ENCODE data around the gene COIL.

COIL gene

GRCh38 chr17:56937687-56938086 lies 23.2 kb downstream of the COIL start:
- DNase-seq, result no peak
- Histone ChIP-seq H3K79me2 (ENCODE audit: insufficient read depth, low read length) (no peaks in the 10 kb centered on the region), H3K9ac (ENCODE audit: low read depth, low read length) (no peak overlapping the region), H4K20me1 (ENCODE audit: insufficient read depth, low read length) (no peaks in the 10 kb centered on the region), H3K4me2 (ENCODE audit: insufficient read depth, low read length) (no peak overlapping the region), H3K36me3 (ENCODE audit: insufficient read depth, low read length) (peaks cover 88% of the 10 kb centered on the region), H3K9me3 (ENCODE audit: insufficient read depth, low read length, severe bottlenecking) (peaks cover under 1% of the 10 kb centered on the region), H3K4me1 (ENCODE audit: insufficient read depth, low read length) (no peaks in the 10 kb centered on the region), H3K27me3 (ENCODE audit: insufficient read depth, low read length, poor library complexity) (no peaks in the 10 kb centered on the region), H3K4me3 (ENCODE audit: low read depth in 1 of 2, low read length in 2 of 2) (no peak overlapping the region), H2AFZ (ENCODE audit: low read depth, low read length) (no peak overlapping the region), H3K27ac (ENCODE audit: low read length) (no peak overlapping the region)
- TF ChIP-seq EZH2 (IDR thresholded peaks at IDR 0.05; ENCODE audit: borderline replicate concordance, low read depth, low read length, severe bottlenecking) (no peak), CTCF (IDR thresholded peaks at IDR 0.05; ENCODE audit: borderline replicate concordance, extremely low read depth, low read length, poor library complexity, severe bottlenecking) (no peak)
- ATAC-seq (ENCODE audit: insufficient read depth, low read depth), result no peak

- Histone ChIP-seq H3K4me1 (ENCODE audit: insufficient read depth, low read length) (no peaks in the 10 kb centered on the region), H3K36me3 (ENCODE audit: insufficient read depth, low read length) (peaks cover 80% of the 10 kb centered on the region), H4K20me1 (ENCODE audit: insufficient read depth, low read length) (no peaks in the 10 kb centered on the region), H3K4me2 (ENCODE audit: insufficient read depth, low read length) (no peak overlapping the region), H2AFZ (ENCODE audit: low read depth, low read length) (no peak overlapping the region), H3K4me3 (ENCODE audit: low read depth in 1 of 2, low read length in 2 of 2) (no peak overlapping the region), H3K79me2 (ENCODE audit: insufficient read depth, low read length) (no peaks in the 10 kb centered on the region), H3K9ac (ENCODE audit: low read depth, low read length) (no peak overlapping the region), H3K27me3 (ENCODE audit: insufficient read depth, low read length, poor library complexity) (no peaks in the 10 kb centered on the region), H3K9me3 (ENCODE audit: insufficient read depth, low read length, severe bottlenecking) (peaks cover 5% of the 10 kb centered on the region), H3K27ac (ENCODE audit: low read length) (no peak overlapping the region)
- no peak for TF ChIP-seq CTCF (IDR thresholded peaks at IDR 0.05; ENCODE audit: borderline replicate concordance, extremely low read depth, low read length, poor library complexity, severe bottlenecking)
- TF ChIP-seq EZH2 (IDR thresholded peaks at IDR 0.05; ENCODE audit: borderline replicate concordance, low read depth, low read length, severe bottlenecking), result no peak
- no peak for DNase-seq
- no peak for ATAC-seq (ENCODE audit: insufficient read depth, low read depth)
Measured at GRCh38 chr17:56936697-56937322, 24.0 kb downstream of the COIL start.

- no peaks in the 10 kb centered on the region for H3K4me1 ChIP-seq (ENCODE audit: insufficient read depth, low read length)
- H3K9me3 ChIP-seq (ENCODE audit: insufficient read depth, low read length, severe bottlenecking), result peaks cover 13% of the 10 kb centered on the region
- no peak overlapping the region for H3K4me2 ChIP-seq (ENCODE audit: insufficient read depth, low read length)
- TF ChIP-seq EZH2 (IDR thresholded peaks at IDR 0.05; ENCODE audit: borderline replicate concordance, low read depth, low read length, severe bottlenecking) (no peak), CTCF (IDR thresholded peaks at IDR 0.05; ENCODE audit: borderline replicate concordance, extremely low read depth, low read length, poor library complexity, severe bottlenecking) (no peak)
- H3K9ac ChIP-seq (ENCODE audit: low read depth, low read length), result no peak overlapping the region
- no peak overlapping the region for H3K27ac ChIP-seq (ENCODE audit: low read length)
- H3K79me2 ChIP-seq (ENCODE audit: insufficient read depth, low read length), result no peaks in the 10 kb centered on the region
- H4K20me1 ChIP-seq (ENCODE audit: insufficient read depth, low read length), result no peaks in the 10 kb centered on the region
- H2AFZ ChIP-seq (ENCODE audit: low read depth, low read length), result no peak overlapping the region
- no peaks in the 10 kb centered on the region for H3K27me3 ChIP-seq (ENCODE audit: insufficient read depth, low read length, poor library complexity)
- H3K36me3 ChIP-seq (ENCODE audit: insufficient read depth, low read length), result peaks cover 67% of the 10 kb centered on the region
- H3K4me3 ChIP-seq (ENCODE audit: low read depth in 1 of 2, low read length in 2 of 2), result no peak overlapping the region
- DNase-seq (no peak), ATAC-seq (ENCODE audit: insufficient read depth, low read depth) (no peak)
Measured at GRCh38 chr17:56935461-56935860, 25.4 kb downstream of the COIL start.

All from DND-41 (cell line).